ENCODE measurements around the gene PDCD11. TPM values are rescaled to one million over a fixed set of nuclear protein-coding genes. Genes with fewer than 3 reads are reported as not detected.
A peak's percentile ranks its signal among the peaks of the same experiment; 100 is the strongest.

Gene PDCD11
- total RNA-seq, 4 donors from 2014 or later, result 16.7 to 32.6 (median 26.2) TPM

- intact Hi-C loops (cut with DNase I), result no loop called here
- peaks cover 9 to 28% (median 14%) of the 10 kb centered on the region in 3 donors for H3K4me1 ChIP-seq
- no peak overlapping the region for H3K4me3 ChIP-seq
- DNase-seq, result no peak
- H3K27me3 ChIP-seq, result peaks cover 0 to 60% (median 10%) of the 10 kb centered on the region in 4 donors
- H3K9me3 ChIP-seq, result no peaks in the 10 kb centered on the region
- no peak overlapping the region for H3K27ac ChIP-seq
- no peaks in the 10 kb centered on the region for H3K36me3 ChIP-seq
- 52 to 57% methylated on average over 3 to 7 of the region's 7 CpGs for WGBS, 2 donors
- TF ChIP-seq CTCF (IDR thresholded peaks at IDR 0.05), result no peak
- no peak for TF ChIP-seq POLR2A (IDR thresholded peaks at IDR 0.05)
These were observed 95.4 kb downstream of the PDCD11 start for GRCh38 chr10:103491729-103492364.

- TF ChIP-seq POLR2A (IDR thresholded peaks at IDR 0.05), result no peak
- no peak for TF ChIP-seq CTCF (IDR thresholded peaks at IDR 0.05)
- H3K9me3 ChIP-seq, result no peaks in the 10 kb centered on the region
- H3K4me1 ChIP-seq, result peaks cover 9 to 28% (median 14%) of the 10 kb centered on the region in 3 donors
- DNase-seq, result no peak
- intact Hi-C loops (cut with DNase I), result no loop called here
- no peaks in the 10 kb centered on the region for H3K36me3 ChIP-seq
- no peak overlapping the region for H3K27ac ChIP-seq
- peak overlapping the region in 1 of 4 donors; percentile 79 for H3K4me3 ChIP-seq
- 66 to 82% methylated on average over 3 to 5 of the region's 5 CpGs for WGBS, 2 donors
- H3K27me3 ChIP-seq, result peaks cover 0 to 69% (median 10%) of the 10 kb centered on the region in 4 donors
These were observed 96.3 kb downstream of the PDCD11 start for GRCh38 chr10:103492655-103493261.

- intact Hi-C loops (cut with DNase I), result no loop called here
- no peak for DNase-seq
- Histone ChIP-seq H3K27me3 (peaks cover 0 to 76% (median 10%) of the 10 kb centered on the region in 4 donors), H3K9me3 (no peaks in the 10 kb centered on the region), H3K36me3 (no peaks in the 10 kb centered on the region), H3K4me3 (peak within 1 kb of the TSS; percentile 33 to 79 (median 50)), H3K27ac (no peak within 1 kb of the TSS), H3K4me1 (peaks cover 9 to 28% (median 14%) of the 10 kb centered on the region in 3 donors)
- WGBS, 2 donors, result 6% methylated on average over 14 of the region's 65 CpGs; no CpG with 5 or more reads in 1 of the 2 donors
- TF ChIP-seq CTCF (IDR thresholded peaks at IDR 0.05) (no peak), POLR2A (IDR thresholded peaks at IDR 0.05) (no peak)
These were observed 97.0 kb downstream of the PDCD11 start, which contains the start of gene NEURL1 for GRCh38 chr10:103493362-103493915. Gene NEURL1 (plus strand): TSS chr10:103493705. CDS start chr10:103494388, 683 bp downstream.

DNA sequence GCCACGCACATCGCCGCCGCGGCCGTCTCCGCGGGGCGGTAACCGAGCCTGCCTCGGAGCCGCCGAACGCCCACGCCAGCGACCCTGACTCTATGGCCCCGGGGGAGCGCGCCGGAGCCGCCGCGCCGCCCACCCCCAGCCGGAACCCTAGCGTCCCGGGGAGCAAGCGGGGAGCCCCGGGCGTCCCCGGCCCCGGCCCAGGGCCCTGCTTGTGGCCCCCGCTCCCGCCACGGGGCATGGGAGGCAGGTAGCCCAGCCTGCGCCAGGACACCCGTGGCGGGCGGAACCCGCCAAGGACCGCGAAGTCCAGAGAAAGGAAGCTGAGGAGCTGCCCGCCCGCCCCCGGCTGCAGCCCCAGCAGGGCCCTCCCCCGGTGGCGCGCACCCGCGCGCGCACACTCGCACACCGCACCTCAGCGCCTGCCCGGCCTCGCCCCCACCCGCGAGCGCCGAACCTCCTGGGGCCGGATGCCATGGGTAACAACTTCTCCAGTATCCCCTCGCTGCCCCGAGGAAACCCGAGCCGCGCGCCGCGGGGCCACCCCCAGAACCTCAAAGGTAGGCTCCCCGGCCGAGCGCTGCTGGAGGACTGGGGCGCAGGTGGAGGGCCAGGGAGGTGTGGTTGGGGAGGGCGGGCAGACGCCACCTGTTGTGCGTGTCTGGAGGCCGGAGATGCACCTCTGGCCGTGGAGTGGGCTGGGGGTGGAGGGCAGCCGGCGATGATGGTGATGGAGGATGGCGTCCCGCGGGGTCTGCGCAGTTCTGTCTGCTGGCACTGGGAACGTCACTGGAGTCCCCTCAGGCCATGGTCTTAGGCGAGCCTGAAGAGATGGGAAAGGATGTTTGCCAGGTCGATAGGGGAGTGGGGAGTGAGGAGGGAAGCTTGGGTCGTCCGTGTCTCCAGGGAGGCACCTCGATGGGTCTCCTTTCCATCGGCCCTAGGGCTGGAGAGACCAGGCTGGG is 97.8 kb downstream of the PDCD11 start:
- H3K4me1 ChIP-seq, result peaks cover 9 to 28% (median 14%) of the 10 kb centered on the region in 3 donors
- H3K9me3 ChIP-seq, result no peaks in the 10 kb centered on the region
- peak overlapping the region; percentile 33 to 79 (median 50) for H3K4me3 ChIP-seq
- H3K27me3 ChIP-seq, result peaks cover 0 to 82% (median 10%) of the 10 kb centered on the region in 4 donors
- DNase-seq, result no peak
- WGBS, 2 donors, result 11 to 45% methylated on average over 5 to 7 of the region's 92 CpGs
- no peak overlapping the region for H3K27ac ChIP-seq
- intact Hi-C loops (cut with DNase I), result no loop called here
- no peak for TF ChIP-seq POLR2A (IDR thresholded peaks at IDR 0.05)
- TF ChIP-seq CTCF (IDR thresholded peaks at IDR 0.05), result no peak
- no peaks in the 10 kb centered on the region for H3K36me3 ChIP-seq

Measured in esophagus squamous epithelium (tissue), 5 donors.